ENCODE results near the gene VPS33B. TPM values are rescaled to one million over a fixed set of nuclear protein-coding genes. Genes with fewer than 3 reads are reported as not detected.

The VPS33B gene
- total RNA-seq, 2 donors from 2014 or later = 21.4 to 23.4 TPM

DNA sequence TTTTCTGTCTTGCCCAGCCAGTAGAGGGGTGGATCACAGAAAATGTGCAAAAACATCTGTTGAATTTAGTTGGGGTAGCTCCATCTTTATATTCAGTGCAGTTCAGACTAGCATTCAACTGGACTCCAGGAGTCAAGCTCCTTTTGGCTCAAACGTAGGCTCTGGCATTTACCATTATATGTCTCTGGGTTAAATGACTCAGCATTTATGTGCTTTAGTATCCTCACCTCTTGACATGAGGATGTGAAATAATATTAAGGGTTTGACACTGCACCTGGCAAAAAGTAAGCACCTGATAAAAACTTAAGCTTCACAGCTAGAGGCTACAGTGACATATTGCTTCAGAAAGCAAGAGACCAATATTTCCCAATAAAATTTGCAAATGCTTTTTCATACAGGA, 42.8 kb downstream of the VPS33B start:
- Mint-ChIP-seq H3K4me3 (no peak overlapping the region), H3K36me3 (ENCODE audit: low read depth) (peaks cover 100% of the 10 kb centered on the region), H3K4me1 (peaks cover 7% of the 10 kb centered on the region), H3K27me3 (no peaks in the 10 kb centered on the region), H3K27ac (peak overlapping the region; percentile 49), H3K9me3 (no peaks in the 10 kb centered on the region)
- no peak for ATAC-seq (replicated peaks)

- H3K4me3 Mint-ChIP-seq = no peak overlapping the region
- peaks cover 84% of the 10 kb centered on the region for H3K36me3 Mint-ChIP-seq (ENCODE audit: low read depth)
- ATAC-seq (replicated peaks) = no peak
- no peaks in the 10 kb centered on the region for H3K9me3 Mint-ChIP-seq
- H3K27ac Mint-ChIP-seq = no peak overlapping the region
- no peaks in the 10 kb centered on the region for H3K27me3 Mint-ChIP-seq
- no peaks in the 10 kb centered on the region for H3K4me1 Mint-ChIP-seq
Measured at GRCh38 chr15:90974216-90974615, 48.2 kb downstream of the VPS33B start.

- peaks cover 84% of the 10 kb centered on the region for H3K36me3 Mint-ChIP-seq (ENCODE audit: low read depth)
- no peaks in the 10 kb centered on the region for H3K9me3 Mint-ChIP-seq
- H3K4me3 Mint-ChIP-seq = no peak overlapping the region
- H3K27me3 Mint-ChIP-seq = no peaks in the 10 kb centered on the region
- H3K27ac Mint-ChIP-seq = no peak overlapping the region
- no peak for ATAC-seq (replicated peaks)
- no peaks in the 10 kb centered on the region for H3K4me1 Mint-ChIP-seq
Measured at GRCh38 chr15:90972133-90972532, 50.3 kb downstream of the VPS33B start.

DNA sequence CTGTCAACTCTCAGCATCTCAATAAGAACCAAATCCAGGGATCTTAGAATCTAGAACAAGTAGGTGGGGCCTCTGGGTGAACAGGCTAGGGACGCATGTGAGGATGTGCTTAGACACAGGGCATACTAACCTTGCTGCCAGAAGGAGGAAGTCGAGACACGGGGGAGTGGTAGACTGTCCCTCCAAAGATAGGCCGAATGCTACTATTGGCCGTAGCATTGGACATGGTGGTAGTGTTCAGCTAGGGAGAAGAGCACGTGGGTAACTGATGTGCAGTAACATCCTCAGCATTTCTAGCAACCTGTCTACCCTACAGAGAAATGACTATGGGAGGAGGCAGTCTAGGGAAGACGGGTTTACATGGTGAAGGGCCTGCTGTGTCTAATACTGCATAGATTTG, 52.1 kb downstream of the VPS33B start:
- no peaks in the 10 kb centered on the region for H3K9me3 Mint-ChIP-seq
- no peaks in the 10 kb centered on the region for H3K27me3 Mint-ChIP-seq
- H3K4me3 Mint-ChIP-seq = no peak overlapping the region
- H3K4me1 Mint-ChIP-seq = no peaks in the 10 kb centered on the region
- H3K36me3 Mint-ChIP-seq (ENCODE audit: low read depth) = peaks cover 84% of the 10 kb centered on the region
- H3K27ac Mint-ChIP-seq = peak overlapping the region; percentile 72
- no peak for ATAC-seq (replicated peaks)

DNA sequence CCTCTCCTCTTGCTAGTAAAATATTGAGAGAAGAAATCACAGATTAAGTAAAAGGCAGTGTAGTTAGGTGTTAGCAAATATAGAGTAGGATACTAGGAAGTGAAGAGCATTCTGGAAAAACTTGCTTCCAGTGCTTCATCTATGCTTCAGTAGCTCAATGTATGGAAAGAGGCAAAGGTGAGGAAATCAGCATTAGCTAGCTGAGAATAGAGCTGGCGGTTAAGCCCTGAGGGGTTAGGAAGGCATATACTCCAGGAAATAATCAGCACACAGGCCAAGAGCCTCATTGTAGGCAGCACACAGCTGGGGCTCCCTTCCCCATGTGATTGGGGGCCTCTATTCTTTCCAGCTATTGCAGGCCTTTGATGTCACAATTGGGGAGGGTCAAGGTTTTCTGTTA, 54.0 kb downstream of the VPS33B start:
- Mint-ChIP-seq H3K9me3 (no peaks in the 10 kb centered on the region), H3K36me3 (ENCODE audit: low read depth) (peaks cover 83% of the 10 kb centered on the region), H3K27ac (no peak overlapping the region)

GRCh38 chr15:90967206-90967605, 55.2 kb downstream of the VPS33B start:
- H3K4me3 Mint-ChIP-seq = no peak overlapping the region
- no peaks in the 10 kb centered on the region for H3K27me3 Mint-ChIP-seq
- no peaks in the 10 kb centered on the region for H3K4me1 Mint-ChIP-seq
- no peak for ATAC-seq (replicated peaks)
- H3K27ac Mint-ChIP-seq = no peak overlapping the region
- no peaks in the 10 kb centered on the region for H3K9me3 Mint-ChIP-seq
- H3K36me3 Mint-ChIP-seq (ENCODE audit: low read depth) = peaks cover 86% of the 10 kb centered on the region

More for the DNA sequence above, 54.0 kb downstream of the VPS33B start:
- H3K27me3 Mint-ChIP-seq = no peaks in the 10 kb centered on the region
- H3K4me1 Mint-ChIP-seq = no peaks in the 10 kb centered on the region
- no peak for ATAC-seq (replicated peaks)
- H3K4me3 Mint-ChIP-seq = no peak overlapping the region

DNA sequence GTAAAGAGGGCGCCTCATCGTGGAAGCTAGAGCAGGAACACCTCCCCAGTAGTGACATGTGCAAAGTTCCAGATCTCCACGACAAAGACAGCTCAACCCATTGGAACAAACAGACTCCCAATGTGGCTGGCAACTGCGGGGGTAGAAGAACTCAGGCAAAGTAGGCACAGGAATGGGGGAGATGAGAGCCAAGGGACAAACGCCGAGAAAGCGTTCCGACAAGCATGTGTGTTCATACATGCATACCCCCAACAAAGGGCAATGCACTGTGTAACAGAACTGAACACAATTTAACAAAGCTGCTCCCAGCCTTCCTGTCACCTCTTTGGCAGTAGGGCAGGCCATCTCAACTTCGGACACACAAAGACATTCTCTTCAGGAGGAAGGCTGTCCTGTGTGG, 56.1 kb downstream of the VPS33B start:
- no peaks in the 10 kb centered on the region for H3K4me1 Mint-ChIP-seq
- H3K36me3 Mint-ChIP-seq (ENCODE audit: low read depth) = peaks cover 96% of the 10 kb centered on the region
- no peak for ATAC-seq (replicated peaks)
- H3K9me3 Mint-ChIP-seq = no peaks in the 10 kb centered on the region
- H3K27ac Mint-ChIP-seq = no peak overlapping the region
- no peaks in the 10 kb centered on the region for H3K27me3 Mint-ChIP-seq
- no peak overlapping the region for H3K4me3 Mint-ChIP-seq

GRCh38 chr15:90962021-90962420, 60.4 kb downstream of the VPS33B start:
- ATAC-seq (replicated peaks) = no peak
- no peaks in the 10 kb centered on the region for H3K9me3 Mint-ChIP-seq
- H3K27me3 Mint-ChIP-seq = no peaks in the 10 kb centered on the region
- peaks cover 80% of the 10 kb centered on the region for H3K36me3 Mint-ChIP-seq (ENCODE audit: low read depth)
- no peak overlapping the region for H3K27ac Mint-ChIP-seq
- no peak overlapping the region for H3K4me3 Mint-ChIP-seq
- H3K4me1 Mint-ChIP-seq = no peaks in the 10 kb centered on the region

DNA sequence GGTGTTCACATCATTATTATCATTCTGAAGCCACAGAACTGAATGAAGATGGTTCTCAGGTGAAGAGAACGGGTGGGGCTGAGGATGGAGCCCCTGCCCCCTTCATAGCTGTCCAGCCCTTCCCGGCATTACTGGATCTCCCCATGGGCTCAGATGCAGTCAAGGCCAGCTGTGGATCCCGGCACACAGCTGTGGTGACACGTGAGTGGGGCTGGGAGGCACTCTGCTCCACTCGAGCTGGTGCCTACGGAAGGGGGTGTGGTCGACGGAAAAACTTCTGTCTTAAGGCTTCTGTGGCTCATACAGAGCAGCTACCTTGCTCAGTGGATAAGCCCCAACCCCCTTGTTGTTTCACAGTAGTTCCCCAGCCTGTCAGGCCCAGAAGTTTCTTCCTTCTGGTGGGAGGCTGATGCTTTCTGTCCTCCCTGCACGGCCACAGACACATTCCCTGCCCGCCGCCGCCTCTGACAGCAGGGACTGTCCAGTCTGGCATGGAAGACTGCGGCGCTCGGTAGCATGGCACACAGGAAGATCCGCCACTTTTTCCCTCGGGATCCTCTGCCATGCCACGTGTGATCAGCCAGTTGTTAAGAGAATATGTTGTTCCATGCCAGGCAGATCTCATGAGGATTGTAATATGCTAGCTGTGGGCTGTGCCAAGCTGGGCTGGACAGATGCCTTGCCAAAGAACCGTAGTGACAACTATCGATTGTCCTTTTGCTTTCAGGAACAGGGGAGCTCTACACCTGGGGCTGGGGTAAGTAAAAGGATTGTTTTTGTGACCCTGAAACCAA, 61.9 kb downstream of the VPS33B start:
- Mint-ChIP-seq H3K27me3 (no peaks in the 10 kb centered on the region), H3K27ac (no peak overlapping the region), H3K4me3 (no peak overlapping the region), H3K9me3 (no peaks in the 10 kb centered on the region), H3K4me1 (no peaks in the 10 kb centered on the region), H3K36me3 (ENCODE audit: low read depth) (peaks cover 65% of the 10 kb centered on the region)
- ATAC-seq (replicated peaks) = no peak

DNA sequence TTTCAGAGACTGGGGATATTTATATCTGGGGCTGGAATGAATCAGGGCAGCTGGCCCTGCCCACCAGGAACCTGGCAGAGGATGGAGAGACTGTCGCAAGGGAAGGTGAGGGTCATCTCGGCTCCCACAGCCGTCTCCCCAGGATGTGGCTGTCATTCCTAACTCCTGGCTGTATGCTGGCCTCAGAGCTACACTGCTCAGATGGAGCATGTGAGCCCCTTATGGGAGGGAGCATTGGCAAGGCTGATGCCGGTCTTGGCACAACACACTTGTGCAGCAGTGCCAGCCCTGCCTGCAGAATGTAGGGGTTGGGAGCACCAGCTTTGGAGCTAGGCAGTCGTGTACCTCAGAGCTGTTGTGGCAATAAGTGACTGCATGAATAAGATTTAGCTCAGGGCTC, 62.5 kb downstream of the VPS33B start:
- no peaks in the 10 kb centered on the region for H3K27me3 Mint-ChIP-seq
- H3K27ac Mint-ChIP-seq = no peak overlapping the region
- H3K4me1 Mint-ChIP-seq = no peaks in the 10 kb centered on the region
- no peak for ATAC-seq (replicated peaks)
- no peak overlapping the region for H3K4me3 Mint-ChIP-seq
- H3K9me3 Mint-ChIP-seq = no peaks in the 10 kb centered on the region
- H3K36me3 Mint-ChIP-seq (ENCODE audit: low read depth) = peaks cover 59% of the 10 kb centered on the region

DNA sequence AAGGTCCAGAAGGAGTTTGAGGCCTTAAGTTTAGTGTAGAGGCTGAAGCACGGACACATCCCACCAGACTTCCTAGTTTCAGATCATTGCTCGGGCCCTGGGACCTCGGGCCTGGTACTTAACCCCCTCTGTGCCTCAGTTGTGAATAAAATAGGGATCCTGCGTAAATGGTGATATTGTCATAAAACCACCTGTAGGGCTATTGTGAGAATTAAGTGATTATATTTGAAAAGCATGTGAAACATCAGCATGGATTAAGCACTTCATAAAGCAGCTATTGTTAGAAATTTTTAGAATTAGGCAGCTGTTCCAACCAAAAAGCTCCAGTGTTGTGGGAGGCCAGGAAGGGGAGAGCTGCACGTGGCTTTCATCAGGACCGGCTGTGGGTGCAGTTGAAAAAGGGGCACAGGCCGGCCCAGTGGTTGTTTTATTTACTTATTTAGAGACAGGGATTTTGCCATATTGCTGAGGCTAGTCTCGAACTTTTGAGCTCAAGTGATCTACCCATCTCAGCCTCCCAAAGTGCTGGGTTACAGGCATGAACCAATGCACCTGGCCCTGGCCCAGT, 63.3 kb downstream of the VPS33B start:
- ATAC-seq (replicated peaks) = no peak
- Mint-ChIP-seq H3K36me3 (ENCODE audit: low read depth) (peaks cover 58% of the 10 kb centered on the region), H3K4me3 (no peak overlapping the region)

GRCh38 chr15:90957791-90958190, 64.6 kb downstream of the VPS33B start:
- no peak for ATAC-seq (replicated peaks)
- peaks cover 59% of the 10 kb centered on the region for H3K36me3 Mint-ChIP-seq (ENCODE audit: low read depth)
- no peak overlapping the region for H3K27ac Mint-ChIP-seq
- peaks cover 8% of the 10 kb centered on the region for H3K4me1 Mint-ChIP-seq
- H3K4me3 Mint-ChIP-seq = peak overlapping the region; percentile 46
- no peaks in the 10 kb centered on the region for H3K9me3 Mint-ChIP-seq
- no peaks in the 10 kb centered on the region for H3K27me3 Mint-ChIP-seq

More for the DNA sequence above, 63.3 kb downstream of the VPS33B start:
- no peaks in the 10 kb centered on the region for H3K9me3 Mint-ChIP-seq
- H3K27me3 Mint-ChIP-seq = no peaks in the 10 kb centered on the region
- no peaks in the 10 kb centered on the region for H3K4me1 Mint-ChIP-seq
- no peak overlapping the region for H3K27ac Mint-ChIP-seq

- Mint-ChIP-seq H3K4me1 (peaks cover 8% of the 10 kb centered on the region), H3K4me3 (peak overlapping the region; percentile 46), H3K27ac (no peak overlapping the region), H3K36me3 (ENCODE audit: low read depth) (peaks cover 59% of the 10 kb centered on the region), H3K9me3 (no peaks in the 10 kb centered on the region), H3K27me3 (no peaks in the 10 kb centered on the region)
- ATAC-seq (replicated peaks) = no peak
Measured at GRCh38 chr15:90957031-90957790, 65.2 kb downstream of the VPS33B start.

- no peak for ATAC-seq (replicated peaks)
Measured at GRCh38 chr15:90956274-90957030, 65.9 kb downstream of the VPS33B start.

More at GRCh38 chr15:90956274-90957030, 65.9 kb downstream of the VPS33B start:
- H3K27ac Mint-ChIP-seq = peak overlapping the region; percentile 67
- H3K4me3 Mint-ChIP-seq = peak overlapping the region; percentile 81
- no peaks in the 10 kb centered on the region for H3K9me3 Mint-ChIP-seq
- peaks cover 8% of the 10 kb centered on the region for H3K4me1 Mint-ChIP-seq
- peaks cover 59% of the 10 kb centered on the region for H3K36me3 Mint-ChIP-seq (ENCODE audit: low read depth)
- no peaks in the 10 kb centered on the region for H3K27me3 Mint-ChIP-seq

Data from activated T-helper 17 cell treated with anti-CD3 and anti-CD28 coated beads, Interleukin-2, amount 50 U/mL, for 72 hours (primary cell).